ENCODE data around the gene ZSCAN16. TPM values are rescaled to one million over a fixed set of nuclear protein-coding genes. Genes with fewer than 3 reads are reported as not detected.

The ZSCAN16 gene
- total and polyA plus RNA-seq, 9 of the 15 experiments (the other 6 are each of a cell fraction or from before 2014, with no cell fraction given) = 0.08 TPM; not detected in 8

- TF ChIP-seq ZBTB40 (IDR thresholded peaks at IDR 0.05) (peak; percentile 95), ZBTB40 (CRISPR knock-in tag; IDR thresholded peaks at IDR 0.05) (no peak), ZNF263 (CRISPR knock-in tag; IDR thresholded peaks at IDR 0.05; ENCODE audit: borderline replicate concordance) (0 out of 2 replicates have a peak, but pooled peaks have one; percentile 28), TAF9B (IDR thresholded peaks at IDR 0.05; ENCODE audit: partially characterized antibody) (peak; percentile 91), PCBP1 (IDR thresholded peaks at IDR 0.05; ENCODE audit: low read depth, low read length, poor library complexity, severe bottlenecking) (peak; percentile 76)
- TF ChIP-seq, protein P1, sequence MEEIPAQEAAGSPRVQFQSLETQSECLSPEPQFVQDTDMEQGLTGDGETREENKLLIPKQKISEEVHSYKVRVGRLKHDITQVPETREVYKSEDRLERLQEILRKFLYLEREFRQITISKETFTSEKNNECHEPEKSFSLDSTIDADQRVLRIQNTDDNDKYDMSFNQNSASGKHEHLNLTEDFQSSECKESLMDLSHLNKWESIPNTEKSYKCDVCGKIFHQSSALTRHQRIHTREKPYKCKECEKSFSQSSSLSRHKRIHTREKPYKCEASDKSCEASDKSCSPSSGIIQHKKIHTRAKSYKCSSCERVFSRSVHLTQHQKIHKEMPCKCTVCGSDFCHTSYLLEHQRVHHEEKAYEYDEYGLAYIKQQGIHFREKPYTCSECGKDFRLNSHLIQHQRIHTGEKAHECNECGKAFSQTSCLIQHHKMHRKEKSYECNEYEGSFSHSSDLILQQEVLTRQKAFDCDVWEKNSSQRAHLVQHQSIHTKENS (CRISPR knock-in tag; IDR thresholded peaks at IDR 0.05) = no peak
- TF ChIP-seq, protein P2, sequence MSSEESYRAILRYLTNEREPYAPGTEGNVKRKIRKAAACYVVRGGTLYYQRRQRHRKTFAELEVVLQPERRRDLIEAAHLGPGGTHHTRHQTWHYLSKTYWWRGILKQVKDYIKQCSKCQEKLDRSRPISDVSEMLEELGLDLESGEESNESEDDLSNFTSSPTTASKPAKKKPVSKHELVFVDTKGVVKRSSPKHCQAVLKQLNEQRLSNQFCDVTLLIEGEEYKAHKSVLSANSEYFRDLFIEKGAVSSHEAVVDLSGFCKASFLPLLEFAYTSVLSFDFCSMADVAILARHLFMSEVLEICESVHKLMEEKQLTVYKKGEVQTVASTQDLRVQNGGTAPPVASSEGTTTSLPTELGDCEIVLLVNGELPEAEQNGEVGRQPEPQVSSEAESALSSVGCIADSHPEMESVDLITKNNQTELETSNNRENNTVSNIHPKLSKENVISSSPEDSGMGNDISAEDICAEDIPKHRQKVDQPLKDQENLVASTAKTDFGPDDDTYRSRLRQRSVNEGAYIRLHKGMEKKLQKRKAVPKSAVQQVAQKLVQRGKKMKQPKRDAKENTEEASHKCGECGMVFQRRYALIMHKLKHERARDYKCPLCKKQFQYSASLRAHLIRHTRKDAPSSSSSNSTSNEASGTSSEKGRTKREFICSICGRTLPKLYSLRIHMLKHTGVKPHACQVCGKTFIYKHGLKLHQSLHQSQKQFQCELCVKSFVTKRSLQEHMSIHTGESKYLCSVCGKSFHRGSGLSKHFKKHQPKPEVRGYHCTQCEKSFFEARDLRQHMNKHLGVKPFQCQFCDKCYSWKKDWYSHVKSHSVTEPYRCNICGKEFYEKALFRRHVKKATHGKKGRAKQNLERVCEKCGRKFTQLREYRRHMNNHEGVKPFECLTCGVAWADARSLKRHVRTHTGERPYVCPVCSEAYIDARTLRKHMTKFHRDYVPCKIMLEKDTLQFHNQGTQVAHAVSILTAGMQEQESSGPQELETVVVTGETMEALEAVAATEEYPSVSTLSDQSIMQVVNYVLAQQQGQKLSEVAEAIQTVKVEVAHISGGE (CRISPR knock-in tag; IDR thresholded peaks at IDR 0.05) = peak; percentile 90 to 98 (median 93); a peak in 5 of 6 replicates
These were observed 19.8 kb upstream of the ZSCAN16 start (continued) for GRCh38 chr6:28104392-28105244.
